Endothelial cell of umbilical vein (primary cell): ENCODE measurements around the gene ADI1. TPM values are rescaled to one million over a fixed set of nuclear protein-coding genes. Genes with fewer than 3 reads are reported as not detected.

Experiments
- BruUV-seq: library from RNA; stranded (reverse); fragments of 400-500 nt; replicated peaks from 2 replicates; lab custom pipeline; 2021; lab: Mats Ljungman, UMichigan
- CTCF ChIA-PET: fragments of 300-600, 350-600 bp; sonication (Branson Sonifier 250); formaldehyde crosslinking; loops from one replicate; lab custom pipeline; 2021; ENCODE audit warnings: antibody characterized with exemption, inconsistent platforms; lab: Charles Lee
- POLR2A ChIA-PET: fragments of 300-600, 350-600 bp; sonication (Branson Sonifier 250); formaldehyde crosslinking; loops from one replicate; lab custom pipeline; 2021; ENCODE audit warnings: antibody characterized with exemption, inconsistent platforms; lab: Charles Lee
- DNase-seq: peaks from one replicate; pipeline ENCODE4 v3.0.0-alpha.2; 2011; ENCODE audit warnings: low read depth, low spot score
- FAIRE-seq: peaks from 2 replicates; lab custom pipeline; 2011; peaks lifted over from hg19 to GRCh38; lab: Jason Lieb, UNC
- H2AFZ ChIP-seq: 2 replicates; pipeline ENCODE4 v1.6.0; 2012; ENCODE audit warnings: low read depth, low read length, control low read depth, inconsistent platforms
- H3K27ac ChIP-seq: 2 replicates; pipeline ENCODE4 v1.5.1; 2011; ENCODE audit warnings: low read depth, mild to moderate bottlenecking, control low read depth, low read length, moderate library complexity; ENCODE audit not compliant: insufficient read depth
- H3K27me3 ChIP-seq, 2 experiments: 2 replicates each; pipeline versions ENCODE4 v1.6.0 to v1.6.1; 2011; ENCODE audit warnings: low read length in 2 of 2, mixed read lengths in 1 of 2; ENCODE audit not compliant: control insufficient read depth in 2 of 2, insufficient read depth in 2 of 2
- H3K36me3 ChIP-seq, 2 experiments: 2 replicates in 1 of 2; 3 replicates in 1 of 2; pipeline ENCODE4 v1.5.1; 2011; ENCODE audit warnings: low read length in 2 of 2, mild to moderate bottlenecking in 1 of 2, moderate library complexity in 1 of 2; ENCODE audit not compliant: control insufficient read depth in 2 of 2, insufficient read depth in 2 of 2; ENCODE audit errors: extremely low read depth in 1 of 2
- H3K4me1 ChIP-seq: 3 replicates; pipeline ENCODE4 v1.5.1; 2011; ENCODE audit warnings: mild to moderate bottlenecking, low read length; ENCODE audit not compliant: control insufficient read depth, insufficient read depth; ENCODE audit errors: extremely low read depth
- H3K4me2 ChIP-seq: 2 replicates; pipeline ENCODE4 v1.6.1; 2011; ENCODE audit warnings: low read length, control low read depth, mixed read lengths; ENCODE audit not compliant: insufficient read depth
- H3K4me3 ChIP-seq, 3 experiments: fragments of 200-600 bp in 1 of 3; sonication (generic), shearing (Covaris generic) in 1 of 3; replicated peaks in 1 of 3; 2 replicates each; pipeline ENCODE4 v1.5.1; 2011 to 2016; ENCODE audit warnings: control low read depth in 3 of 3, low read length in 3 of 3, mild to moderate bottlenecking in 2 of 3, inconsistent platforms in 1 of 3, low read depth in 1 of 3, moderate library complexity in 1 of 3; ENCODE audit not compliant: insufficient read depth in 1 of 3
- H3K79me2 ChIP-seq: 2 replicates; pipeline ENCODE4 v1.6.0; 2012; ENCODE audit warnings: low read length, inconsistent platforms; ENCODE audit not compliant: control insufficient read depth, insufficient read depth
- H3K9ac ChIP-seq: replicated peaks from 2 replicates; pipeline ENCODE3; 2011; ENCODE audit warnings: low read length, control low read depth; ENCODE audit not compliant: insufficient read depth; ENCODE audit errors: extremely low read depth
- H3K9me1 ChIP-seq: replicated peaks from 3 replicates; pipeline ENCODE4 v1.6.0; 2011; ENCODE audit warnings: mild to moderate bottlenecking, low read length; ENCODE audit not compliant: control insufficient read depth, insufficient read depth; ENCODE audit errors: extremely low read depth
- H3K9me3 ChIP-seq: replicated peaks from 2 replicates; pipeline ENCODE4 v1.5.1; 2012; ENCODE audit warnings: low read length, inconsistent platforms; ENCODE audit not compliant: control insufficient read depth, insufficient read depth
- H4K20me1 ChIP-seq: replicated peaks from 2 replicates; pipeline ENCODE3; 2011; ENCODE audit warnings: mild to moderate bottlenecking, low read length; ENCODE audit not compliant: control insufficient read depth, insufficient read depth; ENCODE audit errors: extremely low read depth
- EZH2 ChIP-seq: IDR thresholded peaks from 2 replicates; pipeline ENCODE4 v1.6.1; 2012; ENCODE audit warnings: borderline replicate concordance, low read depth, mild to moderate bottlenecking, moderate library complexity, low read length, inconsistent platforms; ENCODE audit not compliant: severe bottlenecking
- FOS ChIP-seq: IDR thresholded peaks from 2 replicates; pipeline ENCODE4 v1.6.1; 2011; ENCODE audit warnings: mild to moderate bottlenecking, low read length, moderate library complexity, borderline replicate concordance; ENCODE audit not compliant: insufficient read depth
- GATA2 ChIP-seq: IDR thresholded peaks from 2 replicates; pipeline ENCODE4 v1.7.0; 2011; ENCODE audit warnings: low read depth, mild to moderate bottlenecking, moderate library complexity, mixed read lengths, low read length; ENCODE audit not compliant: insufficient read length, insufficient read depth
- JUN ChIP-seq: IDR thresholded peaks from 2 replicates; pipeline ENCODE4 v1.6.1; 2011; ENCODE audit warnings: borderline replicate concordance, low read depth; ENCODE audit not compliant: insufficient read length, insufficient read depth
- MAX ChIP-seq: IDR thresholded peaks from 2 replicates; pipeline ENCODE4 v1.6.1; 2011; ENCODE audit not compliant: insufficient read depth, insufficient read length
- MYC ChIP-seq: IDR thresholded peaks from one replicate; pipeline ENCODE4 v1.6.1; 2011; ENCODE audit warnings: mild to moderate bottlenecking, low read depth, low read length
- POLR2A ChIP-seq: IDR thresholded peaks from 2 replicates; pipeline ENCODE4 v1.6.1; 2012; ENCODE audit warnings: low read depth, mild to moderate bottlenecking, control low read depth, low read length
- POLR2AphosphoS5 ChIP-seq: IDR thresholded peaks from 2 replicates; pipeline ENCODE4 v1.6.1; 2012; ENCODE audit warnings: low read depth, mild to moderate bottlenecking, control low read depth, low read length, moderate library complexity; ENCODE audit not compliant: insufficient read depth
- dilution Hi-C: fragments of 300-500 bp; cut with MboI; formaldehyde crosslinking; loops from one replicate; pipeline ENCODE4 v1.15.0; 2019; ENCODE audit warnings: low sequenced_read_pairs; ENCODE audit not compliant: extremely low pct_ligation_motif_present
- intact Hi-C: fragments of 100-400 bp; cut with micrococcal nuclease; formaldehyde crosslinking; loops from one replicate; pipeline ENCODE4 v1.10.0; 2022
- polyA plus RNA-seq, 4 experiments: library from polyadenylated mRNA; depleted of rRNA in 3 of 4; stranded (reverse) in 3 of 4; unstranded in 1 of 4; fragments of >200 nt; gene quantifications; 2 replicates each; pipeline versions ENCODE4 v1.2.1 to v1.2.3, GENCODE V29; 2011 to 2012; ENCODE audit warnings: missing spikeins in 1 of 4
- total RNA-seq: library from RNA; stranded (reverse); gene quantifications from 2 replicates; pipeline ENCODE4 v1.2.3, GENCODE V29; 2021
- TF ChIP-seq, protein P1 (sequence below), 2 donors: IDR thresholded peaks; 1 replicate in 1 of 2; 2 replicates in 1 of 2; pipeline ENCODE4 v1.5.1; 2011; ENCODE audit warnings: low read length in 2 of 2, mild to moderate bottlenecking in 2 of 2, moderate library complexity in 2 of 2, control low read depth in 1 of 2, inconsistent platforms in 1 of 2, low read depth in 1 of 2; ENCODE audit not compliant: insufficient read depth in 1 of 2; ENCODE audit errors: extremely low read depth in 1 of 2

The ADI1 gene
- total and polyA plus RNA-seq, 2 donors (not counting 3 experiments of a cell fraction or from before 2014, with no cell fraction given) = 38.6 to 49.7 TPM

DNA sequence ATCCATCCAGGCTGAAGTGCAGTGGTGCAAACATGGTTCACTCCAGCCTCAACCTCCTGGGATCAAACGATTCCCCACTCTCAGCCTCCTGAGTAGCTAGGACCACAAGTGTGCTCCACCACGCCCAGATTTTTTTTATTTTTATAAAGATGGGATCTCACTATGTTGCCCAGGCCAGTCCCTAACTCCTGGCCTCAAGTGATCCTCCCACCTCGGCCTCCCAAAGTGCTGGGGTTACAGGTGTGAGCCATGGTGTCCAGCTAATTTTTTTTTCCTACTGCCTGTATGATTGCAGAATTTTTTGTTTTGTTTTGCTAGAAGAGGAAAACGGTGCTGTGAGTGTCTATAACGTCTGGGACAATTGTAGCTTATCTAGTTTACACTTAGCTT is 38.3 kb downstream of the ADI1 start:
- no peak for DNase-seq
- Histone ChIP-seq H3K79me2 (no peaks in the 10 kb centered on the region), H3K9ac (no peak overlapping the region), H3K4me2 (no peak overlapping the region), H4K20me1 (no peaks in the 10 kb centered on the region), H3K4me3 (no peak overlapping the region), H3K36me3 (peaks cover 0 to 14% of the 10 kb centered on the region in 2 experiments), H3K27me3 (no peaks in the 10 kb centered on the region), H3K4me1 (no peaks in the 10 kb centered on the region), H3K27ac (no peak overlapping the region), H3K9me3 (no peaks in the 10 kb centered on the region), H2AFZ (no peak overlapping the region), H3K9me1 (no peaks in the 10 kb centered on the region)
- intact Hi-C loops (no loop called here), dilution Hi-C loops (no loop called here)
- BruUV-seq = no TSS peak
- FAIRE-seq = no peak
- TF ChIP-seq MYC (no peak), POLR2A (no peak), EZH2 (no peak), FOS (no peak), GATA2 (no peak), JUN (no peak), MAX (no peak), POLR2AphosphoS5 (no peak)
- TF ChIP-seq, protein P1, sequence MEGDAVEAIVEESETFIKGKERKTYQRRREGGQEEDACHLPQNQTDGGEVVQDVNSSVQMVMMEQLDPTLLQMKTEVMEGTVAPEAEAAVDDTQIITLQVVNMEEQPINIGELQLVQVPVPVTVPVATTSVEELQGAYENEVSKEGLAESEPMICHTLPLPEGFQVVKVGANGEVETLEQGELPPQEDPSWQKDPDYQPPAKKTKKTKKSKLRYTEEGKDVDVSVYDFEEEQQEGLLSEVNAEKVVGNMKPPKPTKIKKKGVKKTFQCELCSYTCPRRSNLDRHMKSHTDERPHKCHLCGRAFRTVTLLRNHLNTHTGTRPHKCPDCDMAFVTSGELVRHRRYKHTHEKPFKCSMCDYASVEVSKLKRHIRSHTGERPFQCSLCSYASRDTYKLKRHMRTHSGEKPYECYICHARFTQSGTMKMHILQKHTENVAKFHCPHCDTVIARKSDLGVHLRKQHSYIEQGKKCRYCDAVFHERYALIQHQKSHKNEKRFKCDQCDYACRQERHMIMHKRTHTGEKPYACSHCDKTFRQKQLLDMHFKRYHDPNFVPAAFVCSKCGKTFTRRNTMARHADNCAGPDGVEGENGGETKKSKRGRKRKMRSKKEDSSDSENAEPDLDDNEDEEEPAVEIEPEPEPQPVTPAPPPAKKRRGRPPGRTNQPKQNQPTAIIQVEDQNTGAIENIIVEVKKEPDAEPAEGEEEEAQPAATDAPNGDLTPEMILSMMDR (IDR thresholded peaks at IDR 0.05; ENCODE audit: extremely low read depth in 1 of 2, insufficient read depth in 1 of 2, low read depth in 1 of 2, low read length in 2 of 2) = no peak
- ChIA-PET POLR2A (no interaction called here), CTCF (interaction anchor here (0.9 to 1.9 kb wide), 3 partner anchors 13 to 58 kb away, joined by 3 to 4 read pairs (median 4); no protein-coding TSS in a partner anchor)
